Progenitor cell of endocrine pancreas (in vitro differentiated cells): Measurements from ENCODE around the gene TM4SF4. TPM values are rescaled to one million over a fixed set of nuclear protein-coding genes. Genes with fewer than 3 reads are reported as not detected.

Experiments used
- DNase-seq: peaks from one replicate; pipeline ENCODE4 v3.0.0; 2021; ENCODE audit warnings: low spot score; ENCODE audit not compliant: unreplicated experiment
- H3K27ac Mint-ChIP-seq: 2 replicates; pipeline ENCODE4 v1.8.0; 2021; ENCODE audit warnings: mild to moderate bottlenecking, moderate library complexity, mixed read lengths
- H3K27me3 Mint-ChIP-seq: 2 replicates; pipeline ENCODE4 v1.8.0; 2021; ENCODE audit warnings: mixed read lengths
- H3K36me3 Mint-ChIP-seq: 2 replicates; pipeline ENCODE4 v1.8.0; 2022; ENCODE audit warnings: mixed read lengths; ENCODE audit not compliant: insufficient read depth
- H3K4me1 Mint-ChIP-seq: 2 replicates; pipeline ENCODE4 v1.8.0; 2021; ENCODE audit warnings: low read depth, mixed read lengths
- H3K4me3 Mint-ChIP-seq: 2 replicates; pipeline ENCODE4 v1.8.0; 2021; ENCODE audit warnings: low read depth, mild to moderate bottlenecking, moderate library complexity, mixed read lengths
- H3K9me3 Mint-ChIP-seq: 2 replicates; pipeline ENCODE4 v1.8.0; 2021; ENCODE audit warnings: low read depth, mixed read lengths
- CTCF ChIP-seq: fragments of 200-600 bp; sonication (generic); IDR thresholded peaks from one replicate; pipeline ENCODE4 v1.5.0; 2021; ENCODE audit warnings: antibody characterized with exemption, mild to moderate bottlenecking; ENCODE audit not compliant: unreplicated experiment
- total RNA-seq: library from RNA; stranded (reverse); gene quantifications from 2 replicates; pipeline ENCODE4 v1.2.1, GENCODE V29; 2021

TM4SF4 gene
- total RNA-seq, 1 donor from 2014 or later: 314 TPM

GRCh38 chr3:149551500-149551899 is 77.0 kb downstream of the TM4SF4 start:
- Mint-ChIP-seq H3K27me3 (no peaks in the 10 kb centered on the region), H3K27ac (no peak overlapping the region), H3K36me3 (peaks cover 1% of the 10 kb centered on the region), H3K4me3 (no peak overlapping the region), H3K9me3 (no peaks in the 10 kb centered on the region), H3K4me1 (peaks cover 34% of the 10 kb centered on the region)
- TF ChIP-seq CTCF: no peak
- DNase-seq: no peak

- peaks cover 28% of the 10 kb centered on the region for H3K4me1 Mint-ChIP-seq
Observed at GRCh38 chr3:149552700-149553099, 78.2 kb downstream of the TM4SF4 start.

More at GRCh38 chr3:149552700-149553099, 78.2 kb downstream of the TM4SF4 start:
- H3K27me3 Mint-ChIP-seq: no peaks in the 10 kb centered on the region
- H3K4me3 Mint-ChIP-seq: no peak overlapping the region
- no peak overlapping the region for H3K27ac Mint-ChIP-seq
- DNase-seq: no peak
- no peaks in the 10 kb centered on the region for H3K9me3 Mint-ChIP-seq
- H3K36me3 Mint-ChIP-seq: peaks cover 1% of the 10 kb centered on the region
- TF ChIP-seq CTCF: no peak

Other genes with a start within 250 kb of the TM4SF4 start
- gene TM4SF18, start 141.1 kb upstream of the TM4SF4 start, total RNA-seq: 0.36 TPM in 1 of 2 replicates, not detected in the other
- 2.1 and 2.3 TPM in 2 replicates for gene TM4SF1, start 97.0 kb upstream of the TM4SF4 start, total RNA-seq
- 15.0 and 18.1 TPM in 2 replicates for gene WWTR1, start 183.3 kb downstream of the TM4SF4 start, total RNA-seq